Measurements from ENCODE around the gene OTOR.

- TF ChIP-seq CTCF (IDR thresholded peaks at IDR 0.05; ENCODE audit: insufficient read depth, low read length) (no peak), REST (IDR thresholded peaks at IDR 0.05; ENCODE audit: insufficient replicate concordance, low read depth) (no peak)
These were observed 19.1 kb upstream of the OTOR start for GRCh38 chr20:16729080-16729479.

Measured in HL-60 (cell line).